Suprapubic skin (tissue), 3 donors: ENCODE measurements around the gene USHBP1.

Source experiments
- EP300 ChIP-seq: sonication (generic); formaldehyde crosslinking; IDR thresholded peaks from one replicate; pipeline ENCODE4 v1.6.1; 2017; ENCODE audit warnings: antibody characterized with exemption
- TF ChIP-seq, protein P1 (sequence below), 2 donors: fragments of 200-600 bp in 1 of 2; fragments of 450-650 bp in 1 of 2; sonication (generic) in 1 of 2; IDR thresholded peaks; one replicate each; pipeline ENCODE4 v1.5.1; 2016 to 2019; ENCODE audit warnings: antibody characterized with exemption in 2 of 2, mild to moderate bottlenecking in 1 of 2, moderate library complexity in 1 of 2

DNA sequence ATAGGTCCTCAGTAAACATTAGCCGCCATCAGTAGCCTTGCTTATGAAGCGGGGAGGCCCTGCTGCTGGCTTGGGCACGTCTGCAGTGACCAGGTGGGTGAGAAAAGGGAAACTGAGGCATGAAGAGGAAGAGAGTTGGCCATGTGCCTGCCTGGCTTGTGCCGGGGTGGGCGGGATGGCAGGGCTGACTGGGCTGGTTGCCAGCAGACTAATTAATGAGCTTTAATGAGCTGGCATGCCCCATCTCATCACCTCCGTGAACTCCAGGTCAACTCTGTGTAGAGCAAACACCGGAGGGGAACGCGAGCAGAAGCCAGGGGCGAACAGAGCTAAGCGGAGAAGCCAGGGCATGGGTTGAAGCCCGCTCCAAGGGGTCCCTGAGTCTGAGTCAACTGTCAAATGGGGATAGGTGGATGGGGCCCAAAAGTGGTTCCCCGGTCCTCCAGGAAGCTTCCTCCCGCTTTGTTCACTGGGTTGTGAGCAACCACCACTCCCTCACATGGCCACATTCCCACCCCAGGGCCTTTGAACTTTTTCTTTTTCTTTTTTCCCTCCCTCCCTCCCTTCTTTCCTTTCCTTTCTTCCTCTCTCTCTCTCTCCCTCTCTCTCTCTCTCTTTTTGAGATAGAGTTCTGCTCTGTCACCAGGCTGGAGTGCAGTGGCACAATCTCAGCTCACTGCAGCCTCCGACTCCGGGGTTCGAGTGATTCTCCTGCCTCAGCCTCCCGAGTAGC lies 27.6 kb downstream of the USHBP1 start:
- no peak for TF ChIP-seq EP300
- TF ChIP-seq, protein P1, sequence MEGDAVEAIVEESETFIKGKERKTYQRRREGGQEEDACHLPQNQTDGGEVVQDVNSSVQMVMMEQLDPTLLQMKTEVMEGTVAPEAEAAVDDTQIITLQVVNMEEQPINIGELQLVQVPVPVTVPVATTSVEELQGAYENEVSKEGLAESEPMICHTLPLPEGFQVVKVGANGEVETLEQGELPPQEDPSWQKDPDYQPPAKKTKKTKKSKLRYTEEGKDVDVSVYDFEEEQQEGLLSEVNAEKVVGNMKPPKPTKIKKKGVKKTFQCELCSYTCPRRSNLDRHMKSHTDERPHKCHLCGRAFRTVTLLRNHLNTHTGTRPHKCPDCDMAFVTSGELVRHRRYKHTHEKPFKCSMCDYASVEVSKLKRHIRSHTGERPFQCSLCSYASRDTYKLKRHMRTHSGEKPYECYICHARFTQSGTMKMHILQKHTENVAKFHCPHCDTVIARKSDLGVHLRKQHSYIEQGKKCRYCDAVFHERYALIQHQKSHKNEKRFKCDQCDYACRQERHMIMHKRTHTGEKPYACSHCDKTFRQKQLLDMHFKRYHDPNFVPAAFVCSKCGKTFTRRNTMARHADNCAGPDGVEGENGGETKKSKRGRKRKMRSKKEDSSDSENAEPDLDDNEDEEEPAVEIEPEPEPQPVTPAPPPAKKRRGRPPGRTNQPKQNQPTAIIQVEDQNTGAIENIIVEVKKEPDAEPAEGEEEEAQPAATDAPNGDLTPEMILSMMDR (IDR thresholded peaks at IDR 0.05): no peak
